Measurements from ENCODE around the gene ARVCF.

Gene ARVCF

GRCh38 chr22:20008221-20008995 is 8.2 kb downstream of the ARVCF start:
- TF ChIP-seq CTCF (IDR thresholded peaks at IDR 0.05; ENCODE audit: extremely low read depth, insufficient read depth, missing control alignments) = no peak
- in situ Hi-C loops (cut with MboI; ENCODE audit: low pct_unique_long_range_greater_than_20kb, low sequenced_read_pairs, unreplicated experiment) = no loop called here
- DNase-seq (ENCODE audit: low spot score) = no peak

- TF ChIP-seq CTCF (IDR thresholded peaks at IDR 0.05; ENCODE audit: extremely low read depth, insufficient read depth, missing control alignments) = no peak
- in situ Hi-C loops (cut with MboI; ENCODE audit: low pct_unique_long_range_greater_than_20kb, low sequenced_read_pairs, unreplicated experiment) = no loop called here
- no peak for DNase-seq (ENCODE audit: low spot score)
Observed at GRCh38 chr22:20004464-20004863, 12.2 kb downstream of the ARVCF start.

GRCh38 chr22:20003304-20003703 is 13.3 kb downstream of the ARVCF start:
- no peak for DNase-seq (ENCODE audit: low spot score)
- TF ChIP-seq CTCF (IDR thresholded peaks at IDR 0.05; ENCODE audit: extremely low read depth, insufficient read depth, missing control alignments) = no peak
- in situ Hi-C loops (cut with MboI; ENCODE audit: low pct_unique_long_range_greater_than_20kb, low sequenced_read_pairs, unreplicated experiment) = no loop called here

- no peak for TF ChIP-seq CTCF (IDR thresholded peaks at IDR 0.05; ENCODE audit: extremely low read depth, insufficient read depth, missing control alignments)
- in situ Hi-C loops (cut with MboI; ENCODE audit: low pct_unique_long_range_greater_than_20kb, low sequenced_read_pairs, unreplicated experiment) = no loop called here
- no peak for DNase-seq (ENCODE audit: low spot score)
Observed at GRCh38 chr22:20002636-20003035, 14.0 kb downstream of the ARVCF start.

- DNase-seq (ENCODE audit: low spot score) = no peak
- no peak for TF ChIP-seq CTCF (IDR thresholded peaks at IDR 0.05; ENCODE audit: extremely low read depth, insufficient read depth, missing control alignments)
- in situ Hi-C loops (cut with MboI; ENCODE audit: low pct_unique_long_range_greater_than_20kb, low sequenced_read_pairs, unreplicated experiment) = no loop called here
Observed at GRCh38 chr22:20002128-20002527, 14.5 kb downstream of the ARVCF start.

- in situ Hi-C loops (cut with MboI; ENCODE audit: low pct_unique_long_range_greater_than_20kb, low sequenced_read_pairs, unreplicated experiment) = no loop called here
- no peak for TF ChIP-seq CTCF (IDR thresholded peaks at IDR 0.05; ENCODE audit: extremely low read depth, insufficient read depth, missing control alignments)
- no peak for DNase-seq (ENCODE audit: low spot score)
Observed at GRCh38 chr22:20001082-20001638, 15.5 kb downstream of the ARVCF start.
